ENCODE measurements around the gene PUM1. TPM values are rescaled to one million over a fixed set of nuclear protein-coding genes. Genes with fewer than 3 reads are reported as not detected.

The PUM1 gene
- total and polyA plus RNA-seq, 2 donors (not counting 3 experiments of a cell fraction or from before 2014, with no cell fraction given), result 94.7 to 124 TPM

DNA sequence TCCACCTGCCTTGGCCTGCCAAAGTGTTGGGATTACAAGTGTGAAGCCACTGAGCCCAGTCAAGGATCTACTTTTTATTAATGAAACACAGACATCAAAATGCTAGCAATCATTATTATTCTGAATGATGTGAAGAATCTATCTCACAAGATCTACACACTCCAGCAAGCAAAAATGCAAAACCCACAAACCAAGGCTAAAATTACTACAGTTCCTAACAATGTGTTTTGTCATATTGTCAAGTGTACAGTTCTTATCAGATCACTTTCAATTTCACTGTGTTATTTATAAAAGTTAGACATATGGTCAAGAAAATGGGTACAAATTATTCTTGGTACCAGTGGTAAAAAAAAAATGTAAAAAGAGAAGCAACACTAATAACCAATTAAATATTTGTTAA lies 95.6 kb downstream of the PUM1 start:
- H3K36me3 ChIP-seq (ENCODE audit: control insufficient read depth in 2 of 2, extremely low read depth in 1 of 2, insufficient read depth in 2 of 2, low read length in 2 of 2), result peaks cover 10 to 19% of the 10 kb centered on the region in 2 experiments
- CTCF ChIA-PET, result no interaction called here
- no peak overlapping the region for H3K4me3 ChIP-seq (replicated peaks in 1 of 3; ENCODE audit: insufficient read depth in 1 of 3, low read depth in 1 of 3, low read length in 3 of 3)
- no TSS peak for BruUV-seq (replicated peaks)
- H3K27me3 ChIP-seq (ENCODE audit: control insufficient read depth in 2 of 2, insufficient read depth in 2 of 2, low read length in 2 of 2), result no peaks in the 10 kb centered on the region
- POLR2A ChIA-PET, result no interaction called here
- no peak overlapping the region for H2AFZ ChIP-seq (ENCODE audit: low read depth, low read length)
- no peaks in the 10 kb centered on the region for H3K9me3 ChIP-seq (replicated peaks; ENCODE audit: control insufficient read depth, insufficient read depth, low read length)
- H4K20me1 ChIP-seq (replicated peaks; ENCODE audit: control insufficient read depth, extremely low read depth, insufficient read depth, low read length), result peaks cover 8% of the 10 kb centered on the region
- FAIRE-seq (no peak), DNase-seq (ENCODE audit: low read depth, low spot score) (no peak)
- H3K9ac ChIP-seq (replicated peaks; ENCODE audit: extremely low read depth, insufficient read depth, low read length), result no peak overlapping the region
- intact Hi-C loops (cut with micrococcal nuclease) (no loop called here), dilution Hi-C loops (cut with MboI; ENCODE audit: extremely low pct_ligation_motif_present, low sequenced_read_pairs) (no loop called here)
- no peaks in the 10 kb centered on the region for H3K9me1 ChIP-seq (replicated peaks; ENCODE audit: control insufficient read depth, extremely low read depth, insufficient read depth, low read length)
- TF ChIP-seq POLR2A (IDR thresholded peaks at IDR 0.05; ENCODE audit: low read depth, low read length) (no peak), FOS (IDR thresholded peaks at IDR 0.05; ENCODE audit: borderline replicate concordance, insufficient read depth, low read length) (no peak), JUN (IDR thresholded peaks at IDR 0.05; ENCODE audit: borderline replicate concordance, insufficient read depth, insufficient read length, low read depth) (no peak), EZH2 (IDR thresholded peaks at IDR 0.05; ENCODE audit: borderline replicate concordance, low read depth, low read length, severe bottlenecking) (no peak), GATA2 (IDR thresholded peaks at IDR 0.05; ENCODE audit: insufficient read depth, insufficient read length, low read depth, low read length) (no peak), POLR2AphosphoS5 (IDR thresholded peaks at IDR 0.05; ENCODE audit: insufficient read depth, low read depth, low read length) (no peak), MYC (IDR thresholded peaks at IDR 0.05; ENCODE audit: low read depth, low read length) (no peak)
- TF ChIP-seq, protein P1, sequence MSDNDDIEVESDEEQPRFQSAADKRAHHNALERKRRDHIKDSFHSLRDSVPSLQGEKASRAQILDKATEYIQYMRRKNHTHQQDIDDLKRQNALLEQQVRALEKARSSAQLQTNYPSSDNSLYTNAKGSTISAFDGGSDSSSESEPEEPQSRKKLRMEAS (IDR thresholded peaks at IDR 0.05; ENCODE audit: insufficient read depth, insufficient read length), result no peak
- TF ChIP-seq, protein P2, sequence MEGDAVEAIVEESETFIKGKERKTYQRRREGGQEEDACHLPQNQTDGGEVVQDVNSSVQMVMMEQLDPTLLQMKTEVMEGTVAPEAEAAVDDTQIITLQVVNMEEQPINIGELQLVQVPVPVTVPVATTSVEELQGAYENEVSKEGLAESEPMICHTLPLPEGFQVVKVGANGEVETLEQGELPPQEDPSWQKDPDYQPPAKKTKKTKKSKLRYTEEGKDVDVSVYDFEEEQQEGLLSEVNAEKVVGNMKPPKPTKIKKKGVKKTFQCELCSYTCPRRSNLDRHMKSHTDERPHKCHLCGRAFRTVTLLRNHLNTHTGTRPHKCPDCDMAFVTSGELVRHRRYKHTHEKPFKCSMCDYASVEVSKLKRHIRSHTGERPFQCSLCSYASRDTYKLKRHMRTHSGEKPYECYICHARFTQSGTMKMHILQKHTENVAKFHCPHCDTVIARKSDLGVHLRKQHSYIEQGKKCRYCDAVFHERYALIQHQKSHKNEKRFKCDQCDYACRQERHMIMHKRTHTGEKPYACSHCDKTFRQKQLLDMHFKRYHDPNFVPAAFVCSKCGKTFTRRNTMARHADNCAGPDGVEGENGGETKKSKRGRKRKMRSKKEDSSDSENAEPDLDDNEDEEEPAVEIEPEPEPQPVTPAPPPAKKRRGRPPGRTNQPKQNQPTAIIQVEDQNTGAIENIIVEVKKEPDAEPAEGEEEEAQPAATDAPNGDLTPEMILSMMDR (IDR thresholded peaks at IDR 0.05; ENCODE audit: extremely low read depth in 1 of 2, insufficient read depth in 1 of 2, low read depth in 1 of 2, low read length in 2 of 2), result no peak
- H3K4me2 ChIP-seq (ENCODE audit: insufficient read depth, low read length), result no peak overlapping the region
- no peak overlapping the region for H3K27ac ChIP-seq (ENCODE audit: insufficient read depth, low read depth, low read length)
- peaks cover 67% of the 10 kb centered on the region for H3K79me2 ChIP-seq (ENCODE audit: control insufficient read depth, insufficient read depth, low read length)
- H3K4me1 ChIP-seq (ENCODE audit: control insufficient read depth, extremely low read depth, insufficient read depth, low read length), result peaks cover 22% of the 10 kb centered on the region
